Colonic mucosa (tissue), 4 donors: ENCODE data around the gene LCN2. TPM values are rescaled to one million over a fixed set of nuclear protein-coding genes. Genes with fewer than 3 reads are reported as not detected.
"Not testable (repeated sequence)": the region's sequence is repeated elsewhere in the genome, so short reads cannot be mapped to it uniquely, and the experiment has no call there.

Experiments used
- DNase-seq: peaks from one replicate; pipeline ENCODE4 v3.0.0-alpha.2; 2020
- H3K27ac ChIP-seq: fragments of 200-600 bp; one replicate; pipeline ENCODE4 v1.8.0; 2021
- H3K27me3 ChIP-seq: fragments of 200-600 bp; one replicate; pipeline ENCODE4 v1.8.0; 2021
- H3K36me3 ChIP-seq: fragments of 200-600 bp; one replicate; pipeline ENCODE4 v1.8.0; 2021
- H3K4me1 ChIP-seq: fragments of 200-600 bp; one replicate; pipeline ENCODE4 v1.8.0; 2021; ENCODE audit warnings: mild to moderate bottlenecking
- H3K4me3 ChIP-seq: fragments of 200-600 bp; one replicate; pipeline ENCODE4 v1.8.0; 2021
- H3K9ac ChIP-seq, 2 donors: one replicate each; pipeline ENCODE4 v1.7.0; 2013; ENCODE audit warnings: control low read depth in 2 of 2, low read depth in 2 of 2, low read length in 2 of 2
- H3K9me3 ChIP-seq: fragments of 200-600 bp; one replicate; pipeline ENCODE4 v1.8.0; 2021
- CTCF ChIP-seq: fragments of 200-600 bp; IDR thresholded peaks from one replicate; pipeline ENCODE4 v1.8.0; 2022; ENCODE audit warnings: antibody characterized with exemption, mild to moderate bottlenecking
- intact Hi-C: fragments of 100-400 bp; cut with DNase I; formaldehyde crosslinking; loops from one replicate; pipeline ENCODE4 v1.14.1; 2022
- total RNA-seq, 2 donors: library from RNA; stranded (reverse); fragmentation: NEBNext Ultra II Directional in 1 of 2; extraction: Animal tissue kit (Norgen Biotek cat#: 25700) in 1 of 2; gene quantifications; one replicate each; pipeline ENCODE4 v1.2.1, GENCODE V29; 2021
- donor health status: healthy.
- donor health status: DM: no; HTN: no; CAD: no.
- donor health status: DM: no; HTN: no; CAD: no.

Gene LCN2
- total RNA-seq, 2 donors from 2014 or later = 162 to 374 TPM

- DNase-seq = peak; percentile 88
- intact Hi-C loops = no loop called here
- peak overlapping the region; percentile 98 for H3K27ac ChIP-seq
- H3K4me3 ChIP-seq = peak overlapping the region; percentile 100
- H3K36me3 ChIP-seq = no peaks in the 10 kb centered on the region
- H3K9me3 ChIP-seq = no peaks in the 10 kb centered on the region
- H3K27me3 ChIP-seq = no peaks in the 10 kb centered on the region
- peaks cover 14% of the 10 kb centered on the region for H3K4me1 ChIP-seq
- H3K9ac ChIP-seq = peak overlapping the region; percentile 93 to 94
- TF ChIP-seq CTCF = no peak
Measured at GRCh38 chr9:128127990-128128835, 21.0 kb upstream of the LCN2 start.

- intact Hi-C loops = no loop called here
Measured at GRCh38 chr9:128128836-128129590, 20.2 kb upstream of the LCN2 start.

GRCh38 chr9:128129976-128130590 is 19.2 kb upstream of the LCN2 start:
- DNase-seq = peak; percentile 81
- peaks cover 14% of the 10 kb centered on the region for H3K4me1 ChIP-seq
- H3K27ac ChIP-seq, H3K36me3 ChIP-seq, H3K9ac ChIP-seq, H3K9me3 ChIP-seq, H3K4me3 ChIP-seq, H3K27me3 ChIP-seq, intact Hi-C loops: not testable (repeated sequence)
- TF ChIP-seq CTCF = peak; percentile 48

More at GRCh38 chr9:128128836-128129590, 20.2 kb upstream of the LCN2 start:
- Histone ChIP-seq H3K36me3 (no peaks in the 10 kb centered on the region), H3K9me3 (no peaks in the 10 kb centered on the region), H3K27ac (peak overlapping the region; percentile 98), H3K4me3 (peak overlapping the region; percentile 100), H3K27me3 (no peaks in the 10 kb centered on the region), H3K4me1 (peaks cover 14% of the 10 kb centered on the region), H3K9ac (peak overlapping the region; percentile 64 to 94)
- DNase-seq = no peak
- no peak for TF ChIP-seq CTCF

- H3K4me3 ChIP-seq, H3K36me3 ChIP-seq, H3K9ac ChIP-seq, H3K4me1 ChIP-seq, DNase-seq, H3K27me3 ChIP-seq, H3K27ac ChIP-seq, intact Hi-C loops, H3K9me3 ChIP-seq: not testable (repeated sequence)
Measured at GRCh38 chr9:128130651-128131050, 18.6 kb upstream of the LCN2 start.

- H3K36me3 ChIP-seq, H3K9ac ChIP-seq, H3K4me1 ChIP-seq, DNase-seq, H3K4me3 ChIP-seq, H3K9me3 ChIP-seq, H3K27me3 ChIP-seq, intact Hi-C loops, H3K27ac ChIP-seq: not testable (repeated sequence)
Measured at GRCh38 chr9:128131346-128131745, 17.9 kb upstream of the LCN2 start.

- H3K9ac ChIP-seq, H3K27me3 ChIP-seq, H3K4me3 ChIP-seq, H3K36me3 ChIP-seq, intact Hi-C loops, H3K4me1 ChIP-seq, H3K9me3 ChIP-seq: not testable (repeated sequence)
- H3K27ac ChIP-seq = peak overlapping the region; percentile 7
- DNase-seq = peak; percentile 60
Measured at GRCh38 chr9:128132139-128132538, 17.1 kb upstream of the LCN2 start.

- H3K36me3 ChIP-seq, H3K4me1 ChIP-seq, H3K9me3 ChIP-seq, DNase-seq, H3K9ac ChIP-seq, H3K4me3 ChIP-seq, H3K27me3 ChIP-seq, H3K27ac ChIP-seq, intact Hi-C loops: not testable (repeated sequence)
Measured at GRCh38 chr9:128135561-128135960, 13.7 kb upstream of the LCN2 start.
